ENCODE data around the gene GP1BB.

GP1BB gene

GRCh38 chr22:19701420-19702145, 21.8 kb upstream of the GP1BB start:
- Histone ChIP-seq H2AFZ (ENCODE audit: low read depth, low read length) (no peak overlapping the region), H3K4me1 (ENCODE audit: insufficient read depth, low read length) (peaks cover 3% of the 10 kb centered on the region), H3K9me3 (ENCODE audit: low read length) (no peaks in the 10 kb centered on the region), H3K27me3 (ENCODE audit: insufficient read depth, low read length) (peaks cover 4% of the 10 kb centered on the region), H3K36me3 (ENCODE audit: insufficient read depth, low read length) (no peaks in the 10 kb centered on the region), H3K4me3 (ENCODE audit: low read length) (no peak overlapping the region)

- no peak overlapping the region for H2AFZ ChIP-seq (ENCODE audit: low read depth, low read length)
- H3K4me1 ChIP-seq (ENCODE audit: insufficient read depth, low read length): peaks cover 3% of the 10 kb centered on the region
- H3K4me3 ChIP-seq (ENCODE audit: low read length): no peak overlapping the region
- H3K9me3 ChIP-seq (ENCODE audit: low read length): no peaks in the 10 kb centered on the region
- H3K36me3 ChIP-seq (ENCODE audit: insufficient read depth, low read length): no peaks in the 10 kb centered on the region
- H3K27me3 ChIP-seq (ENCODE audit: insufficient read depth, low read length): peaks cover 25% of the 10 kb centered on the region
Measured at GRCh38 chr22:19703869-19704268, 19.5 kb upstream of the GP1BB start.

- Histone ChIP-seq H2AFZ (ENCODE audit: low read depth, low read length) (no peak overlapping the region), H3K4me1 (ENCODE audit: insufficient read depth, low read length) (peaks cover 3% of the 10 kb centered on the region), H3K9me3 (ENCODE audit: low read length) (no peaks in the 10 kb centered on the region), H3K4me3 (ENCODE audit: low read length) (no peak overlapping the region), H3K36me3 (ENCODE audit: insufficient read depth, low read length) (no peaks in the 10 kb centered on the region), H3K27me3 (ENCODE audit: insufficient read depth, low read length) (peaks cover 28% of the 10 kb centered on the region)
Measured at GRCh38 chr22:19704355-19705015, 18.9 kb upstream of the GP1BB start.

- H3K9me3 ChIP-seq (ENCODE audit: low read length): no peaks in the 10 kb centered on the region
- H3K27me3 ChIP-seq (ENCODE audit: insufficient read depth, low read length): peaks cover 34% of the 10 kb centered on the region
- no peak overlapping the region for H3K4me3 ChIP-seq (ENCODE audit: low read length)
- peaks cover 3% of the 10 kb centered on the region for H3K4me1 ChIP-seq (ENCODE audit: insufficient read depth, low read length)
- no peaks in the 10 kb centered on the region for H3K36me3 ChIP-seq (ENCODE audit: insufficient read depth, low read length)
- H2AFZ ChIP-seq (ENCODE audit: low read depth, low read length): no peak overlapping the region
Measured at GRCh38 chr22:19705181-19705934, 18.0 kb upstream of the GP1BB start.

- Histone ChIP-seq H2AFZ (ENCODE audit: low read depth, low read length) (no peak overlapping the region), H3K27me3 (ENCODE audit: insufficient read depth, low read length) (peaks cover 42% of the 10 kb centered on the region), H3K4me1 (ENCODE audit: insufficient read depth, low read length) (peaks cover 3% of the 10 kb centered on the region), H3K36me3 (ENCODE audit: insufficient read depth, low read length) (no peaks in the 10 kb centered on the region), H3K4me3 (ENCODE audit: low read length) (no peak overlapping the region), H3K9me3 (ENCODE audit: low read length) (no peaks in the 10 kb centered on the region)
Measured at GRCh38 chr22:19706661-19707151, 16.6 kb upstream of the GP1BB start.

- peaks cover 3% of the 10 kb centered on the region for H3K4me1 ChIP-seq (ENCODE audit: insufficient read depth, low read length)
- H3K36me3 ChIP-seq (ENCODE audit: insufficient read depth, low read length): no peaks in the 10 kb centered on the region
- H3K9me3 ChIP-seq (ENCODE audit: low read length): no peaks in the 10 kb centered on the region
- H3K27me3 ChIP-seq (ENCODE audit: insufficient read depth, low read length): peaks cover 48% of the 10 kb centered on the region
- no peak overlapping the region for H3K4me3 ChIP-seq (ENCODE audit: low read length)
- no peak overlapping the region for H2AFZ ChIP-seq (ENCODE audit: low read depth, low read length)
Measured at GRCh38 chr22:19707347-19708290, 15.7 kb upstream of the GP1BB start.

GRCh38 chr22:19708321-19709011, 14.9 kb upstream of the GP1BB start:
- H3K4me1 ChIP-seq (ENCODE audit: insufficient read depth, low read length): peaks cover 3% of the 10 kb centered on the region
- no peaks in the 10 kb centered on the region for H3K9me3 ChIP-seq (ENCODE audit: low read length)
- H3K36me3 ChIP-seq (ENCODE audit: insufficient read depth, low read length): no peaks in the 10 kb centered on the region
- H3K27me3 ChIP-seq (ENCODE audit: insufficient read depth, low read length): peaks cover 49% of the 10 kb centered on the region
- no peak overlapping the region for H3K4me3 ChIP-seq (ENCODE audit: low read length)
- no peak overlapping the region for H2AFZ ChIP-seq (ENCODE audit: low read depth, low read length)

GRCh38 chr22:19709063-19709769, 14.1 kb upstream of the GP1BB start:
- Histone ChIP-seq H3K4me3 (ENCODE audit: low read length) (no peak overlapping the region), H2AFZ (ENCODE audit: low read depth, low read length) (no peak overlapping the region), H3K9me3 (ENCODE audit: low read length) (no peaks in the 10 kb centered on the region), H3K27me3 (ENCODE audit: insufficient read depth, low read length) (peaks cover 55% of the 10 kb centered on the region), H3K4me1 (ENCODE audit: insufficient read depth, low read length) (peaks cover 2% of the 10 kb centered on the region), H3K36me3 (ENCODE audit: insufficient read depth, low read length) (no peaks in the 10 kb centered on the region)

GRCh38 chr22:19710020-19710768, 13.1 kb upstream of the GP1BB start:
- H3K4me3 ChIP-seq (ENCODE audit: low read length): no peak overlapping the region
- peaks cover 6% of the 10 kb centered on the region for H3K4me1 ChIP-seq (ENCODE audit: insufficient read depth, low read length)
- H3K27me3 ChIP-seq (ENCODE audit: insufficient read depth, low read length): peaks cover 58% of the 10 kb centered on the region
- H2AFZ ChIP-seq (ENCODE audit: low read depth, low read length): no peak overlapping the region
- no peaks in the 10 kb centered on the region for H3K9me3 ChIP-seq (ENCODE audit: low read length)
- H3K36me3 ChIP-seq (ENCODE audit: insufficient read depth, low read length): no peaks in the 10 kb centered on the region

GRCh38 chr22:19710769-19711106, 12.6 kb upstream of the GP1BB start:
- no peak overlapping the region for H3K4me3 ChIP-seq (ENCODE audit: low read length)
- H3K27me3 ChIP-seq (ENCODE audit: insufficient read depth, low read length): peaks cover 58% of the 10 kb centered on the region
- H3K4me1 ChIP-seq (ENCODE audit: insufficient read depth, low read length): peaks cover 6% of the 10 kb centered on the region
- no peak overlapping the region for H2AFZ ChIP-seq (ENCODE audit: low read depth, low read length)
- no peaks in the 10 kb centered on the region for H3K36me3 ChIP-seq (ENCODE audit: insufficient read depth, low read length)
- no peaks in the 10 kb centered on the region for H3K9me3 ChIP-seq (ENCODE audit: low read length)

GRCh38 chr22:19713245-19713644, 10.1 kb upstream of the GP1BB start:
- no peaks in the 10 kb centered on the region for H3K36me3 ChIP-seq (ENCODE audit: insufficient read depth, low read length)
- peaks cover 43% of the 10 kb centered on the region for H3K27me3 ChIP-seq (ENCODE audit: insufficient read depth, low read length)
- H3K4me1 ChIP-seq (ENCODE audit: insufficient read depth, low read length): peaks cover 6% of the 10 kb centered on the region
- H3K4me3 ChIP-seq (ENCODE audit: low read length): no peak overlapping the region
- H3K9me3 ChIP-seq (ENCODE audit: low read length): no peaks in the 10 kb centered on the region
- no peak overlapping the region for H2AFZ ChIP-seq (ENCODE audit: low read depth, low read length)
